Sigmoid colon (tissue), 4 donors: Measurements from ENCODE around the gene NFATC1.

Experiments
- EP300 ChIP-seq, 4 donors: sonication (generic); formaldehyde crosslinking; IDR thresholded peaks; one replicate each; pipeline ENCODE4 v1.6.1; 2017; ENCODE audit warnings: antibody characterized with exemption in 4 of 4
- TF ChIP-seq, protein P1 (sequence below), 4 experiments: fragments of 450-650 bp in 3 of 4; fragments of 200-600 bp in 1 of 4; IDR thresholded peaks; one replicate each; pipeline ENCODE4 v1.5.1; 2016 to 2019; ENCODE audit warnings: antibody characterized with exemption in 4 of 4, mild to moderate bottlenecking in 3 of 4, moderate library complexity in 2 of 4

DNA sequence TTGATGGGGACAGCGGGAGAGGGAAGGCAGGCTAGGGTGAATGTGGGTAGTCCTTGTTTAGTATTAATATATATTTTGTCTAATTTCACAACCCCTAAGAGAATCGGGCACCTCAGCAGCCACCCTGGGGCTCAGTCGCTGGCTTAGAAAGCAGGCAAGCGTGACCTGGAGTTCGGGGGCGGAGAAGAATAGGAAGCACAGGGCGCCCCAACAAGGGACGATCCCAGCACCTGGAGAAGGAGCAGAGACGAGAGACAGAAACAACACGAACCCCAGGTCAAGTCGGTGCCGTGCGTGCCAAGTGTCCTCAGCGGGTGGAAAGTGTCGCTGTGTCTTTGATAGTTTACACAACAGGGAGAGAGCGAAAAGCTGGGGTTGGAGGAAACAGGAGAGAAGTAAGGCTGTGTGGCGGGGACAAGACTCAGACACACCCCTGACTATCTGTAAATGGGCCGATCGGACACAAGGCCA, 95.4 kb downstream of the NFATC1 start:
- TF ChIP-seq, protein P1, sequence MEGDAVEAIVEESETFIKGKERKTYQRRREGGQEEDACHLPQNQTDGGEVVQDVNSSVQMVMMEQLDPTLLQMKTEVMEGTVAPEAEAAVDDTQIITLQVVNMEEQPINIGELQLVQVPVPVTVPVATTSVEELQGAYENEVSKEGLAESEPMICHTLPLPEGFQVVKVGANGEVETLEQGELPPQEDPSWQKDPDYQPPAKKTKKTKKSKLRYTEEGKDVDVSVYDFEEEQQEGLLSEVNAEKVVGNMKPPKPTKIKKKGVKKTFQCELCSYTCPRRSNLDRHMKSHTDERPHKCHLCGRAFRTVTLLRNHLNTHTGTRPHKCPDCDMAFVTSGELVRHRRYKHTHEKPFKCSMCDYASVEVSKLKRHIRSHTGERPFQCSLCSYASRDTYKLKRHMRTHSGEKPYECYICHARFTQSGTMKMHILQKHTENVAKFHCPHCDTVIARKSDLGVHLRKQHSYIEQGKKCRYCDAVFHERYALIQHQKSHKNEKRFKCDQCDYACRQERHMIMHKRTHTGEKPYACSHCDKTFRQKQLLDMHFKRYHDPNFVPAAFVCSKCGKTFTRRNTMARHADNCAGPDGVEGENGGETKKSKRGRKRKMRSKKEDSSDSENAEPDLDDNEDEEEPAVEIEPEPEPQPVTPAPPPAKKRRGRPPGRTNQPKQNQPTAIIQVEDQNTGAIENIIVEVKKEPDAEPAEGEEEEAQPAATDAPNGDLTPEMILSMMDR (IDR thresholded peaks at IDR 0.05): no peak
- TF ChIP-seq EP300 (IDR thresholded peaks at IDR 0.05): no peak
